ENCODE results near the gene SLC8A1.
"Not testable (repeated sequence)": the region's sequence is repeated elsewhere in the genome, so short reads cannot be mapped to it uniquely, and the experiment has no call there.

Gene SLC8A1

GRCh38 chr2:40108851-40109250, 343.0 kb downstream of the SLC8A1 start:
- no peak for DNase-seq (ENCODE audit: low read depth)

GRCh38 chr2:40106061-40106460, 345.8 kb downstream of the SLC8A1 start:
- DNase-seq (ENCODE audit: low read depth), result no peak

GRCh38 chr2:40105593-40105992, 346.3 kb downstream of the SLC8A1 start:
- no peak for DNase-seq (ENCODE audit: low read depth)

- DNase-seq (ENCODE audit: low read depth), result peak; percentile 73
These were observed 348.3 kb downstream of the SLC8A1 start for GRCh38 chr2:40103590-40103989.

- DNase-seq (ENCODE audit: low read depth), result peak; percentile 64
These were observed 348.7 kb downstream of the SLC8A1 start for GRCh38 chr2:40103163-40103562.

- no peak for DNase-seq (ENCODE audit: low read depth)
These were observed 349.4 kb downstream of the SLC8A1 start for GRCh38 chr2:40102447-40102846.

- DNase-seq (ENCODE audit: low read depth), result peak; percentile 89
These were observed 350.7 kb downstream of the SLC8A1 start for GRCh38 chr2:40101131-40101575.

- no peak for DNase-seq (ENCODE audit: low read depth)
These were observed 351.2 kb downstream of the SLC8A1 start for GRCh38 chr2:40100676-40101075.

- peak; percentile 79 for DNase-seq (ENCODE audit: low read depth)
These were observed 353.0 kb downstream of the SLC8A1 start for GRCh38 chr2:40098786-40099470.

GRCh38 chr2:40097691-40098385, 354.1 kb downstream of the SLC8A1 start:
- peak; percentile 83 for DNase-seq (ENCODE audit: low read depth)

- peak; percentile 74 for DNase-seq (ENCODE audit: low read depth)
These were observed 355.5 kb downstream of the SLC8A1 start for GRCh38 chr2:40096360-40096759.

- peak; percentile 72 for DNase-seq (ENCODE audit: low read depth)
These were observed 356.9 kb downstream of the SLC8A1 start for GRCh38 chr2:40095000-40095399.

GRCh38 chr2:40094451-40094850, 357.4 kb downstream of the SLC8A1 start:
- DNase-seq (ENCODE audit: low read depth), result no peak

- no peak for DNase-seq (ENCODE audit: low read depth)
These were observed 358.7 kb downstream of the SLC8A1 start for GRCh38 chr2:40093021-40093675.

- DNase-seq (ENCODE audit: low read depth), result no peak
These were observed 361.8 kb downstream of the SLC8A1 start for GRCh38 chr2:40090044-40090443.

- no peak for DNase-seq (ENCODE audit: low read depth)
These were observed 364.0 kb downstream of the SLC8A1 start for GRCh38 chr2:40087927-40088326.

GRCh38 chr2:40087434-40087833, 364.5 kb downstream of the SLC8A1 start:
- no peak for DNase-seq (ENCODE audit: low read depth)

- no peak for DNase-seq (ENCODE audit: low read depth)
These were observed 366.1 kb downstream of the SLC8A1 start for GRCh38 chr2:40085786-40086185.

- DNase-seq (ENCODE audit: low read depth), result not testable (repeated sequence)
These were observed 378.6 kb downstream of the SLC8A1 start for GRCh38 chr2:40073336-40073735.

GRCh38 chr2:40072442-40073232, 379.3 kb downstream of the SLC8A1 start:
- DNase-seq (ENCODE audit: low read depth), result peak; percentile 27

GRCh38 chr2:40062381-40062780, 389.5 kb downstream of the SLC8A1 start:
- no peak for DNase-seq (ENCODE audit: low read depth)

GRCh38 chr2:40049781-40050180, 402.1 kb downstream of the SLC8A1 start:
- DNase-seq (ENCODE audit: low read depth), result no peak

Measured in ELR (cell line).